Neural cell (in vitro differentiated cells): ENCODE results near the gene HELZ2. TPM values are rescaled to one million over a fixed set of nuclear protein-coding genes. Genes with fewer than 3 reads are reported as not detected.

Experiments
- H2AFZ ChIP-seq: fragments of 200-600, 300-800 bp; sonication (generic), shearing (Covaris generic); 2 replicates; pipeline ENCODE4 v1.6.0; 2014; ENCODE audit warnings: low read depth, mild to moderate bottlenecking, antibody characterized with exemption, low read length, moderate library complexity
- H3F3A ChIP-seq: fragments of 200-600 bp; shearing (Covaris generic); 2 replicates; pipeline ENCODE4 v1.6.1; 2016; ENCODE audit warnings: mild to moderate bottlenecking, moderate library complexity, mixed read lengths, antibody characterized with exemption, low read length; ENCODE audit not compliant: insufficient read depth, poor library complexity, severe bottlenecking
- H3K27ac ChIP-seq: fragments of 200-600, 300-800 bp; sonication (generic), shearing (Covaris generic); 2 replicates; pipeline ENCODE4 v1.5.1; 2014; ENCODE audit warnings: mild to moderate bottlenecking, low read length, moderate library complexity
- H3K27me3 ChIP-seq: fragments of 300-800, 200-600 bp; sonication (generic), shearing (Covaris generic); 2 replicates; pipeline ENCODE4 v1.6.0; 2014; ENCODE audit warnings: mild to moderate bottlenecking, low read depth, low read length, moderate library complexity; ENCODE audit not compliant: insufficient read depth
- H3K36me3 ChIP-seq: fragments of 300-800, 200-600 bp; sonication (generic), shearing (Covaris generic); 2 replicates; pipeline ENCODE4 v1.5.1; 2014; ENCODE audit warnings: mild to moderate bottlenecking, antibody characterized with exemption, low read length, moderate library complexity; ENCODE audit not compliant: insufficient read depth
- H3K4me2 ChIP-seq: fragments of 300-800, 200-600 bp; sonication (generic), shearing (Covaris generic); 2 replicates; pipeline ENCODE4 v1.6.0; 2014; ENCODE audit warnings: mild to moderate bottlenecking, low read length
- H3K4me3 ChIP-seq: fragments of 300-800, 200-600 bp; sonication (generic), shearing (Covaris generic); 2 replicates; pipeline ENCODE4 v1.5.1; 2014; ENCODE audit warnings: mild to moderate bottlenecking, low read length, moderate library complexity
- H3K79me2 ChIP-seq: fragments of 200-600 bp; shearing (Covaris generic); replicated peaks from 2 replicates; pipeline ENCODE4 v1.6.0; 2014; ENCODE audit warnings: mild to moderate bottlenecking, low read length, moderate library complexity; ENCODE audit not compliant: insufficient read depth
- H3K9ac ChIP-seq: fragments of 300-800, 200-600 bp; sonication (generic), shearing (Covaris generic); 2 replicates; pipeline ENCODE4 v1.6.1; 2016; ENCODE audit warnings: mild to moderate bottlenecking, low read length, mixed read lengths
- H3K9me2 ChIP-seq: fragments of 200-600 bp; shearing (Covaris generic); 2 replicates; pipeline ENCODE4 v1.6.1; 2016; ENCODE audit warnings: mild to moderate bottlenecking, low read length, mixed read lengths; ENCODE audit not compliant: insufficient read depth
- H3K9me3 ChIP-seq: fragments of 200-600, 300-800 bp; sonication (generic), shearing (Covaris generic); 2 replicates; pipeline ENCODE4 v1.6.1; 2016; ENCODE audit warnings: mild to moderate bottlenecking, mixed run types, low read length, moderate library complexity, mixed read lengths
- H4K20me1 ChIP-seq: fragments of 200-600 bp; shearing (Covaris generic); 2 replicates; pipeline ENCODE4 v1.6.1; 2016; ENCODE audit warnings: mild to moderate bottlenecking, mixed run types; ENCODE audit not compliant: insufficient read depth
- EP300 ChIP-seq: fragments of 450-650 bp; conservative IDR thresholded peaks from 2 replicates; pipeline ENCODE4 v1.6.1; 2014; ENCODE audit warnings: antibody characterized with exemption, mild to moderate bottlenecking, moderate library complexity; ENCODE audit not compliant: poor library complexity, severe bottlenecking
- MXI1 ChIP-seq: fragments of 450-650 bp; conservative IDR thresholded peaks from 2 replicates; pipeline ENCODE4 v1.6.1; 2014; ENCODE audit warnings: antibody characterized with exemption, mild to moderate bottlenecking; ENCODE audit not compliant: poor library complexity, severe bottlenecking
- POLR2AphosphoS5 ChIP-seq: IDR thresholded peaks from 2 replicates; pipeline ENCODE4 v1.6.1; 2012
- RAD21 ChIP-seq: fragments of 450-650 bp; conservative IDR thresholded peaks from 2 replicates; pipeline ENCODE4 v1.6.1; 2014; ENCODE audit warnings: antibody characterized with exemption, mild to moderate bottlenecking, moderate library complexity
- SMC3 ChIP-seq: fragments of 450-650 bp; conservative IDR thresholded peaks from 2 replicates; pipeline ENCODE4 v1.6.1; 2014; ENCODE audit warnings: antibody characterized with exemption, mild to moderate bottlenecking, moderate library complexity; ENCODE audit not compliant: poor library complexity
- TAF1 ChIP-seq: IDR thresholded peaks from 2 replicates; pipeline ENCODE4 v1.6.1; 2012; ENCODE audit warnings: low read depth
- polyA plus RNA-seq: library from polyadenylated mRNA; depleted of rRNA; stranded (reverse); fragments of >200 nt; gene quantifications from 2 replicates; pipeline ENCODE4 v1.2.3, GENCODE V29; 2014
- TF ChIP-seq, protein P1 (sequence below): IDR thresholded peaks from 2 replicates; pipeline ENCODE4 v1.6.1; 2012; ENCODE audit warnings: borderline replicate concordance
- TF ChIP-seq, protein P2 (sequence below): fragments of 450-650 bp; IDR thresholded peaks from 2 replicates; pipeline ENCODE4 v1.5.1; 2014; ENCODE audit warnings: antibody characterized with exemption, mild to moderate bottlenecking, moderate library complexity; ENCODE audit not compliant: poor library complexity, severe bottlenecking

The HELZ2 gene
- polyA plus RNA-seq, 1 donor from 2014 or later = 1.3 TPM

DNA sequence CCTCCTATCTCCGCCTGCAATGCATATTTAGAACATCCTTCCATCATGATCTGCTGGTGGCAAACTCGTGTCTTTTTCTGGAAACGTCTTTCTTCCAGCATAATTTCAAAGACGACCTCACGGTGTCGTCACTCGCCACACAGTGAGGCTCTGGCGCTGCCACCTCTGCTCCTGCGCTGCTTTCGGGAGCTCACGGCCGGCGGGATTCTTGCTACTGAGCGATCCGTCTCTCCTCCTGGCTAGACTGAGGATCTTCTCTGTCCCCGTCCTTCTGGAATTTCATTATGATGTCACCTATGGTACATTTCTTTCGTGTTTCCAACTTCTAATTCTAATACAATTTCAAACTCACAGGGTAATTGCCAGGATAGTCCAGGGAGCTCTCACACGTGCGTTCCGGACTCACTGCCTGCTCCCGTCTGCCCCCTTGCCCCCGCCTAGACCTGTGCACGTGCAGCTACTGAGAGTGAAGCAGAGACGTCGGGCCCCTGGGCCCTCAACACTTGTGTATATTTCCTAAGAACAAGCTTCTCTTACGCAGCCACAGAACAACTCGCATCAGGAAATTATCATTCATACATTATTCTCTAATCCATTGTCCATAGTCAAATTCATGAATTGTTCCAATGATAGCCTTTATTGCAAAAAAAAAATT lies 25.5 kb upstream of the HELZ2 start:
- H3K4me3 ChIP-seq = no peak overlapping the region
- no peaks in the 10 kb centered on the region for H4K20me1 ChIP-seq
- no peaks in the 10 kb centered on the region for H3K27me3 ChIP-seq
- no peak overlapping the region for H2AFZ ChIP-seq
- no peak overlapping the region for H3K9ac ChIP-seq
- H3K9me3 ChIP-seq = no peaks in the 10 kb centered on the region
- TF ChIP-seq, protein P1, sequence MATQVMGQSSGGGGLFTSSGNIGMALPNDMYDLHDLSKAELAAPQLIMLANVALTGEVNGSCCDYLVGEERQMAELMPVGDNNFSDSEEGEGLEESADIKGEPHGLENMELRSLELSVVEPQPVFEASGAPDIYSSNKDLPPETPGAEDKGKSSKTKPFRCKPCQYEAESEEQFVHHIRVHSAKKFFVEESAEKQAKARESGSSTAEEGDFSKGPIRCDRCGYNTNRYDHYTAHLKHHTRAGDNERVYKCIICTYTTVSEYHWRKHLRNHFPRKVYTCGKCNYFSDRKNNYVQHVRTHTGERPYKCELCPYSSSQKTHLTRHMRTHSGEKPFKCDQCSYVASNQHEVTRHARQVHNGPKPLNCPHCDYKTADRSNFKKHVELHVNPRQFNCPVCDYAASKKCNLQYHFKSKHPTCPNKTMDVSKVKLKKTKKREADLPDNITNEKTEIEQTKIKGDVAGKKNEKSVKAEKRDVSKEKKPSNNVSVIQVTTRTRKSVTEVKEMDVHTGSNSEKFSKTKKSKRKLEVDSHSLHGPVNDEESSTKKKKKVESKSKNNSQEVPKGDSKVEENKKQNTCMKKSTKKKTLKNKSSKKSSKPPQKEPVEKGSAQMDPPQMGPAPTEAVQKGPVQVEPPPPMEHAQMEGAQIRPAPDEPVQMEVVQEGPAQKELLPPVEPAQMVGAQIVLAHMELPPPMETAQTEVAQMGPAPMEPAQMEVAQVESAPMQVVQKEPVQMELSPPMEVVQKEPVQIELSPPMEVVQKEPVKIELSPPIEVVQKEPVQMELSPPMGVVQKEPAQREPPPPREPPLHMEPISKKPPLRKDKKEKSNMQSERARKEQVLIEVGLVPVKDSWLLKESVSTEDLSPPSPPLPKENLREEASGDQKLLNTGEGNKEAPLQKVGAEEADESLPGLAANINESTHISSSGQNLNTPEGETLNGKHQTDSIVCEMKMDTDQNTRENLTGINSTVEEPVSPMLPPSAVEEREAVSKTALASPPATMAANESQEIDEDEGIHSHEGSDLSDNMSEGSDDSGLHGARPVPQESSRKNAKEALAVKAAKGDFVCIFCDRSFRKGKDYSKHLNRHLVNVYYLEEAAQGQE = no peak
- TF ChIP-seq POLR2AphosphoS5 (no peak), EP300 (no peak), SMC3 (no peak), RAD21 (no peak), MXI1 (no peak)
- TF ChIP-seq, protein P2, sequence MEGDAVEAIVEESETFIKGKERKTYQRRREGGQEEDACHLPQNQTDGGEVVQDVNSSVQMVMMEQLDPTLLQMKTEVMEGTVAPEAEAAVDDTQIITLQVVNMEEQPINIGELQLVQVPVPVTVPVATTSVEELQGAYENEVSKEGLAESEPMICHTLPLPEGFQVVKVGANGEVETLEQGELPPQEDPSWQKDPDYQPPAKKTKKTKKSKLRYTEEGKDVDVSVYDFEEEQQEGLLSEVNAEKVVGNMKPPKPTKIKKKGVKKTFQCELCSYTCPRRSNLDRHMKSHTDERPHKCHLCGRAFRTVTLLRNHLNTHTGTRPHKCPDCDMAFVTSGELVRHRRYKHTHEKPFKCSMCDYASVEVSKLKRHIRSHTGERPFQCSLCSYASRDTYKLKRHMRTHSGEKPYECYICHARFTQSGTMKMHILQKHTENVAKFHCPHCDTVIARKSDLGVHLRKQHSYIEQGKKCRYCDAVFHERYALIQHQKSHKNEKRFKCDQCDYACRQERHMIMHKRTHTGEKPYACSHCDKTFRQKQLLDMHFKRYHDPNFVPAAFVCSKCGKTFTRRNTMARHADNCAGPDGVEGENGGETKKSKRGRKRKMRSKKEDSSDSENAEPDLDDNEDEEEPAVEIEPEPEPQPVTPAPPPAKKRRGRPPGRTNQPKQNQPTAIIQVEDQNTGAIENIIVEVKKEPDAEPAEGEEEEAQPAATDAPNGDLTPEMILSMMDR = no peak
- no peak overlapping the region for H3K27ac ChIP-seq
- no peaks in the 10 kb centered on the region for H3F3A ChIP-seq
- no peaks in the 10 kb centered on the region for H3K9me2 ChIP-seq
- H3K36me3 ChIP-seq = no peaks in the 10 kb centered on the region
- no peaks in the 10 kb centered on the region for H3K79me2 ChIP-seq
- H3K4me2 ChIP-seq = no peak overlapping the region

DNA sequence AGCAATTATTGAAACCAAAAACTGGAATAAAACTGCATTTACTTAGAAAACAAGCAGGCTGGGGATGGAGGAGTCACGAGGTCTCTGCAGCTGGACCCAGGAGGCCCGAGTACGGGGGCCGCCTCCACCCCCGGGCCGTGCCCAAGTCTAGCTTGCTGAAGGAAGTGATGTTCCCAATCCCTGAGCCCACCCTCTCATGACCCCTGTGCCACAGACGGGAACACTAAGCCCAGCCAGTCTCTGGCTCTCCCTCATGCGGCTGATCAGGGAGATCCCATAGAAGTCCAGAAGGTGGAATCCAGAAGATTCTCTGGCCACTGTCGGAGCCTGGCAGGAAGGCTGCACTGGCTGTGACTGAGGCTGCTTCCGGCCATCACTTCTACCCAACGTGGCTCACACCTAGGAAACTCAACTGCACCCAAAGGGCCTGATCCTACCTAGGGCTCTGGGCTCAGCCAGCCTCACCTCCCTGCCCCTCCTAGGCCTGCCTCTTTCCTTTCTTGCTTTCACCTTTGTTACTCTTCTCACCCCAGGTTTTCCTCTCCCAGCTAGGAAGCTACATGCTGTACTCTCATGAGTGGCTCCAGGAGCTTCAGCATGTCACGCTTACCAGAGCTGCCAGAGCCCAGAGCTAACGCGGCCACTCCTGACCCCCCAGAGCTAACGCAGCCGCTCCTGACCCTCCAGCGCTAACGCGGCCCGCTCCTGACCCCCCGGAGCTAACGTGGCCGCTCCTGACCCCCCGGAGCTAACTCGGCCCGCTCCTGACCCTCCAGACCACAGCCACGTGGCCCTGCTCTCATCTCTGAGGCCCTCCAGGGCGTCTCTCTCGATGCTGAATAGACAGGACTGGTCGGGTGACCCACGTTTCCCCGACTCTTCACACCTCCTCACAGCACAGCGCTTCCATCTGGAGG lies 24.7 kb upstream of the HELZ2 start:
- H3K27me3 ChIP-seq = no peaks in the 10 kb centered on the region
- H3K36me3 ChIP-seq = no peaks in the 10 kb centered on the region
- no peak overlapping the region for H3K27ac ChIP-seq
- no peak overlapping the region for H3K9ac ChIP-seq
- H3F3A ChIP-seq = no peaks in the 10 kb centered on the region
- H3K79me2 ChIP-seq = no peaks in the 10 kb centered on the region
- TF ChIP-seq, protein P1 = no peak
- TF ChIP-seq SMC3 (no peak), MXI1 (no peak), RAD21 (no peak), TAF1 (no peak)
- TF ChIP-seq, protein P2 = no peak
- no peaks in the 10 kb centered on the region for H3K9me2 ChIP-seq
- no peak overlapping the region for H2AFZ ChIP-seq
- H3K4me3 ChIP-seq = no peak overlapping the region
- no peaks in the 10 kb centered on the region for H3K9me3 ChIP-seq
- H4K20me1 ChIP-seq = no peaks in the 10 kb centered on the region
- H3K4me2 ChIP-seq = no peak overlapping the region
